ENCODE measurements around the gene SLCO4A1.

SLCO4A1 gene

GRCh38 chr20:62715201-62715600 is 72.9 kb downstream of the SLCO4A1 start:
- no peak for TF ChIP-seq CTCF (IDR thresholded peaks at IDR 0.05; ENCODE audit: insufficient read depth, missing control alignments)
- FAIRE-seq: no peak
- DNase-seq (ENCODE audit: insufficient read length, low spot score): no peak

GRCh38 chr20:62716198-62716940 is 74.1 kb downstream of the SLCO4A1 start:
- DNase-seq (ENCODE audit: insufficient read length, low spot score) (no peak), FAIRE-seq (no peak)
- TF ChIP-seq CTCF (IDR thresholded peaks at IDR 0.05; ENCODE audit: insufficient read depth, missing control alignments): no peak

DNA sequence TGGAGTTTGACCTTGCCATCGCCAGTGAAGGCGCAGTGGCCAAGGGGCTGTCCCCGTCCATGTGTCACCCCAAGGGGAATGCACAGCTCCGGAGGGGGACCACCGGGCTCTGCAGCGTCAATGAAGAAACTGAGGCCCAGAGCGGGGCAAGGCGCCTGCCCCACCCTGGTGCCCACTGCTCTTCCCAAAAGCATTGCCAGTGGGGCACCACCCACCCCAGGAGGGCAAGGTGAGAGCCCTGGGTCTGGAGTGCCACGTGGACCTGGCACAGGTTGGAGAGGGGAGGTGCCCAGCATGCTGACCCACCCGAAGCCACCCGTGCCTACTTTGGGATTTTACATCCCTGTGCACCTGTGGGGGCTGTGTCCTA is 74.6 kb downstream of the SLCO4A1 start:
- FAIRE-seq (no peak), DNase-seq (ENCODE audit: insufficient read length, low spot score) (no peak)
- TF ChIP-seq CTCF (IDR thresholded peaks at IDR 0.05; ENCODE audit: insufficient read depth, missing control alignments): no peak

DNA sequence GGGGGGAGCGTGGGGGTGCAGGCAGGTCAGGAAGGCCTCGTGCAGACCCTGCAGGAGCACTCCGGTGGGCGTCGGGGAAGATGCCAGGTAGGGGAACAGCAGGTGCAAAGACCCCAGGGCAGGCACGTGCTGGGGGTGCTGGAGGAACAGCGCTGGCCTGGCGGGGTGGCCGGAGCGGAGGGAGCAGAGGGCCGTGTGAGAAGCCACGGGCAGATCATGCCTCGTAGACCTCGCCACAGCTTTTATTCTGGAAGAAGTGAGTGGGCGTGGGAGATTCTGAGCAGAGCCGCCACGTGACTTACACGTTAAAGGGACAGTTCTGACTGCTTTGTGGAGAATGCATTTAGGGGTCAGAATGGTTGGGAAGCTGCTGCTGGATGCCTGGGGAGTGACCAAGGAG is 75.6 kb downstream of the SLCO4A1 start:
- DNase-seq (ENCODE audit: insufficient read length, low spot score) (no peak), FAIRE-seq (no peak)
- no peak for TF ChIP-seq CTCF (IDR thresholded peaks at IDR 0.05; ENCODE audit: insufficient read depth, missing control alignments)

DNA sequence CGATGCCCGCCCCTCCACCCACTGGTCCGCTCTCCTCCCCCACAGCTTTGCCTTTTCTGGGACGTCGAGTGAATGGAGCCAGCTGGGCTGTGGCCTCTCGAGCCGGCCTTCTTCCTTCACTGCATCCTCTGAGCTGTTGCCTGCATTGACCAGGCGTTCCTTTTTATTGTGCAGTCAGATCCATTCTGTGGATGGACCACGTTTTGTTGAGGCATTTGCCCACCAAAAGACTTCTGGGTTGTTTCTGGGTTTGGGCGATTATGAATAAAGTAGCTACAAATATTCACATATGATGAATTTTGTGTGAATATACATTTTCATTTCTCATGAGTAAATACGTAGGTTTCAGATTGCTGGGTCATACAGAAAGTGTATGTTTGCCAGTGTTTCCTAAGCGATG is 76.2 kb downstream of the SLCO4A1 start:
- DNase-seq (ENCODE audit: insufficient read length, low spot score): no peak

DNA sequence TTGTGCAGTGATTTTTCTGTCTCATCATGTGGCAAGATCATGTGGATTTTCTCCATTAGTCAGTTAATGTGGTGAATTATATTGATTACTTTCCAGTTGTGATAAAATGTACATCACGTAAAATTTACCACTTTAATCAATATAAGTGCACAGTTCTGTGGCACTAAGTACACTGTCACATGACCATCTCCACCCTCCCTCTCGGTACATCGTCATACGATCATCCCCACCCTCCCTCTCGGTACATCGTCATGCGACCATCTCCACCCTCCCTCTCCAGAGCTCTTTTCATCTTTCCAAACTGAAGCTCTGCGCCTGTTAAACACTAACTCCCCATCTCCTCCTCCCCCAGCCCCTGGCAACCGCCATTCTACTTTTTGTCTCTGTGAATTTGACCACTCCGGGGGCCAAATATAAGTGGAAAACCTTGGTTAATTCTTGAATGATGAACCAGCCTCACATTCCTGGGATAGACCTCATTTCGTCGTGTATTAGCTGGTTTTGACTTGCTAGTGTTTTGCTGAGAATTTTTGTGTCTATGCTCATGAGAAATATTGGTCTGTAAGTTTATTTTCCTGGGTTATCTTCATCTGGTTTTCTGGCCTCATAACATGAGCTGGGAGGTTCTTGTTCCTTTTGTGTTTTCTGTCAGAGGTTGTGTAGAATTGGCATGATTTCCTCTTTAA is 77.1 kb downstream of the SLCO4A1 start:
- DNase-seq (ENCODE audit: insufficient read length, low spot score) (no peak), FAIRE-seq (no peak)
- no peak for TF ChIP-seq CTCF (IDR thresholded peaks at IDR 0.05; ENCODE audit: insufficient read depth, missing control alignments)

More for the DNA sequence above, 76.2 kb downstream of the SLCO4A1 start:
- no peak for TF ChIP-seq CTCF (IDR thresholded peaks at IDR 0.05; ENCODE audit: insufficient read depth, missing control alignments)
- FAIRE-seq: no peak

Data from D721Med (cell line).